Measurements from ENCODE around the gene ABCG1. TPM values are rescaled to one million over a fixed set of nuclear protein-coding genes. Genes with fewer than 3 reads are reported as not detected.

ABCG1 gene
- total and polyA plus RNA-seq, 2 of the 4 experiments (the other 2 are of a cell fraction): 0.19 to 0.36 TPM

- ChIA-PET CTCF (no interaction called here), POLR2A (ENCODE audit: unreplicated experiment) (no interaction called here)
- peaks cover 18% of the 10 kb centered on the region; the same call in 1 of the 2 replicates for H3K27me3 ChIP-seq (ENCODE audit: control insufficient read depth, insufficient read depth, low read length)
- H3K56ac ChIP-seq (ENCODE audit: extremely low read depth, insufficient read depth, low read length): no peak overlapping the region
- no peak overlapping the region for H3K23ac ChIP-seq (ENCODE audit: low read depth, low read length)
- BruUV-seq (replicated peaks): no TSS peak
- intact Hi-C loops (cut with micrococcal nuclease) (no loop called here), in situ Hi-C loops (cut with MboI; ENCODE audit: low sequenced_read_pairs) (no loop called here), dilution Hi-C loops (cut with HindIII; ENCODE audit: low sequenced_read_pairs, unreplicated experiment) (no loop called here)
- no peak overlapping the region for H4K91ac ChIP-seq (ENCODE audit: insufficient read depth, low read depth, low read length)
- no peak overlapping the region for H3K9ac ChIP-seq (ENCODE audit: low read depth, low read length)
- no peak overlapping the region for H4K5ac ChIP-seq (ENCODE audit: low read depth, low read length)
- no peaks in the 10 kb centered on the region for H3K36me3 ChIP-seq (ENCODE audit: control insufficient read depth, insufficient read depth, low read length)
- H3K9me3 ChIP-seq (ENCODE audit: control insufficient read depth, insufficient read depth, low read length): no peaks in the 10 kb centered on the region
- no peak overlapping the region for H3K4me2 ChIP-seq (ENCODE audit: low read depth, low read length)
- no peak overlapping the region for H3K27ac ChIP-seq (ENCODE audit: insufficient read depth, low read length)
- H2BK15ac ChIP-seq (ENCODE audit: low read depth, low read length): no peak overlapping the region
- no peak overlapping the region for H2BK5ac ChIP-seq (ENCODE audit: low read depth, low read length, poor library complexity, severe bottlenecking)
- DNase-seq (peak; percentile 24), ATAC-seq (ENCODE audit: low read depth) (peak; percentile 15; the same call in 1 of the 2 replicates)
- 0 out of 2 replicates have a peak, but pooled peaks cover 11% of the 10 kb centered on the region for H3K9me1 ChIP-seq (ENCODE audit: insufficient read depth, low read length)
- 46% methylated on average over 3 of the region's 11 CpGs; no CpG with 5 or more reads in 1 of the 2 experiments for WGBS, 2 experiments (ENCODE audit: extremely low coverage in 2 of 2, insufficient read length in 1 of 2)
- no peak overlapping the region for H2AK9ac ChIP-seq (replicated peaks; ENCODE audit: low read depth, low read length, poor library complexity)
- no peak overlapping the region for H2AK5ac ChIP-seq (ENCODE audit: low read depth, low read length)
- peaks cover 21% of the 10 kb centered on the region; the same call in 1 of the 2 replicates for H3K4me1 ChIP-seq (ENCODE audit: control insufficient read depth, insufficient read depth, low read length)
- H4K20me1 ChIP-seq (ENCODE audit: insufficient read depth, low read length): peaks cover 5% of the 10 kb centered on the region; the same call in 1 of the 2 replicates
- no peak for TF ChIP-seq MXI1 (IDR thresholded peaks at IDR 0.05; ENCODE audit: borderline replicate concordance, low read depth, low read length)
- no peak for TF ChIP-seq MAZ (IDR thresholded peaks at IDR 0.05; ENCODE audit: borderline replicate concordance, low read depth, low read length)
- no peak for TF ChIP-seq BHLHE40 (IDR thresholded peaks at IDR 0.05; ENCODE audit: low read depth, low read length)
- H3K18ac ChIP-seq (ENCODE audit: low read depth, low read length): no peak overlapping the region
- no peak overlapping the region for H4K8ac ChIP-seq (ENCODE audit: low read depth in 2 of 2, low read length in 2 of 2)
- H2AFZ ChIP-seq (replicated peaks; ENCODE audit: low read length, poor library complexity): peak overlapping the region; percentile 8
- H3K4ac ChIP-seq (ENCODE audit: low read depth, low read length): peak overlapping the region; percentile 35; the same call in 1 of the 2 replicates
- no peaks in the 10 kb centered on the region for H3K79me1 ChIP-seq (ENCODE audit: low read depth in 1 of 2, low read length in 2 of 2)
- no peak overlapping the region for H3K4me3 ChIP-seq (ENCODE audit: insufficient read depth, low read depth, low read length)
- 0 out of 2 replicates have a peak overlapping the region, but pooled peaks have one; percentile 29 for H3K14ac ChIP-seq (replicated peaks; ENCODE audit: low read depth, low read length)
- peak overlapping the region; percentile 29; the same call in 1 of the 2 replicates for H2BK120ac ChIP-seq (ENCODE audit: low read depth, low read length)
- H2BK20ac ChIP-seq (ENCODE audit: low read depth, low read length): no peak overlapping the region
These were observed 43.9 kb downstream of the ABCG1 start for GRCh38 chr21:42262831-42263231.
